ENCODE data around the gene NCBP3.
"Not testable (repeated sequence)": the region's sequence is repeated elsewhere in the genome, so short reads cannot be mapped to it uniquely, and the experiment has no call there.

NCBP3 gene

GRCh38 chr17:3880983-3881382 lies 34.9 kb upstream of the NCBP3 start:
- no peak for DNase-seq

- no peak for DNase-seq
Measured at GRCh38 chr17:3879591-3880417, 33.8 kb upstream of the NCBP3 start.

DNA sequence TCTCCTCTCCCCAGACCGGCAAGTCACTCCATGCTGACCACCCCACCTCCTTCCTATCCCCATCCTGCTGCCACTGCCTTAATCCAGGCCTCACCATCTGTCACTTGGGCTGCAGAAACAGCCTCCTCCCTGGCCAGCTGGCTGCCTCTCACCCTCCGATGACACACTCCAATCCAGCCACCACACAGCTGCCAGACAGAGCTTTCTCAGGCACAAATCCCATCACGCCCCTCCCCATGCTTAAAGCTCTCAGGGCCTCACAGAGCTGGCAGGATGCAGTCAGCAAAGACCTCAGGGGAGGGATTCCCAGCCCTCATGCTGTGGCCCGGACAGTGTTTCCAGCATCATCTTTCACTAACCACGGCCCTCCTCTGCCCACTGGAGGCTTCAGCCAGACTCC lies 33.1 kb upstream of the NCBP3 start:
- peak; percentile 77 for DNase-seq

GRCh38 chr17:3877220-3877619 lies 31.2 kb upstream of the NCBP3 start:
- no peak for DNase-seq

DNA sequence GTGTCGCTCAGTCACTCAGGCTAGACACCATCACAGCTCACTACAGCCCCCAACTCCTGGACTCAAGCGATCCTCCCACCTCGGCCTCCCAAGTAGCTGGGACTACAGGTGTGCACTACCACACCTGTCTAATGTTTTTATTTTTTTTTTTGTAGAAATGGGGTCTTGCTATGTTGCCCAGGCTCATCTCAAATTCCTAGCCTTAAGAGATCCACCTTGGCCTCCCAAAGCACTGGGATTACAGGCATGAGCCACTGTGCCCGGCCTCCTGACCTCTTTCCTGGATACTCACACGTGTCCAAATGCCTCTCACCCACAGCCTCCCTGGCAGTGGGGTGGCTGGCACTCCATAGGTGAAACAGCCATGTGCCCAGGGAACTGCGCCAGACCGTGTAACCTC lies 29.3 kb upstream of the NCBP3 start:
- no peak for DNase-seq

DNA sequence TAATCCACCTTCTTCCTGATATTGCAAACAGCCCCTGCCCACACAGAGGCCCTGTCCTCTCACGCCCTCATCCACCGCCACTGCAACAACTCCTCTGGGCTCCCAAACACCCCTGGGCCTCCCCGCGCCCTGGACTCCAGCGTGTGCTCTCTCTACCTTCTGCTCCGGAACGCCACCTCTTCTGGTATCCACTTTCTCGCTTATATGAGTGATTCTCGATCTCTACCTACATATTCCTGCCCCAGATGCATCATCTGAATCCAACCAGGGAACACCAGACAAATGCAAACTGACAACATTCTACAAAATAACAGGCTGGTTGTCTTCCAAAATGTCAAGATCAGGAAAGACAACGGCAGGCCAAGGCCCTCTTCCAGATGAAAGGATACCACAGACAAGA lies 27.8 kb upstream of the NCBP3 start:
- no peak for DNase-seq

DNA sequence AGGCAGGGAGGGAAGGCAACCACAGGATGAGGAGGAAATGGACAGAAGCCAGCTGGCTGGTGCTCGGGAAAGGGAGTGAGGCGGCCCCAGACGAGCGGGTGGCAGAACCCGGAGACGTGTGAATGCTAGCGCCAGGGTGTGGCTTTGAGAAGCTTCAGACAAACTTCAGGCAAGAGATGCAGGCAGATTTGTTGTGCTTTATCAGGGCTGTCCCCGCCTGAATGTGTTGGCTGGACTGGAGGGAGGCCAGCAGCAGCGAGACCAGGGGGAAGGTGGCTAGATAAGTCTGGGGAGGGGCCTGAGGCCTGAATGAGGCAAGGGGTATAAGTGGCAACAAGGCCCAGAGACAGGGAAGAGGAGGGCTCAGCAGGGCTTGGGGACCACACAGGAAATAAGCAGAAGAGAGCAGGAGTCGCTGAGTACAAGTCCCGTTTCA lies 24.8 kb upstream of the NCBP3 start:
- DNase-seq: no peak

- DNase-seq: no peak
Measured at GRCh38 chr17:3867606-3868005, 21.6 kb upstream of the NCBP3 start.

- no peak for DNase-seq
Measured at GRCh38 chr17:3867106-3867505, 21.1 kb upstream of the NCBP3 start.

GRCh38 chr17:3866276-3866675 lies 20.2 kb upstream of the NCBP3 start:
- DNase-seq: no peak

- DNase-seq: no peak
Measured at GRCh38 chr17:3865176-3865575, 19.1 kb upstream of the NCBP3 start.

DNA sequence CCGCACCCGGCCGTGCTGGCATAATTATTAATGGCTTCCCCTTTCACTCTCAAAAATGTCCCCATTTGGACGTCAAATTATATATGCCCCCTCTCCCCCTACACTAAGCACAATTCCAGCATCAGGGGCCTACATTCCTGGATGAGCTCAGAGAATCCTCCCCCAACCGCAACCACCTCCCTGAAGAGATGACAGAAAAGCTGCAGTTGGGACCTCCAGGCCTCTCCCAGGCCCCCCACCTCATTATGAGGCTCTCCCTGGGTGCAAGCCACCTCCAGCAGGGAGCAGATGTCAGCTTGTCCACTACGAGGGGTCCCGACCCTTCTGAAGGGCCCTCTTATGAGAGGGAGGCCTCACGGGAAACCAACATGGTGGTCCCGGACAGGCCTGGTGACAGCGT lies 18.5 kb upstream of the NCBP3 start:
- no peak for DNase-seq

GRCh38 chr17:3861761-3862681 lies 16.0 kb upstream of the NCBP3 start:
- no peak for DNase-seq

- DNase-seq: no peak
Measured at GRCh38 chr17:3860939-3861700, 15.1 kb upstream of the NCBP3 start.

DNA sequence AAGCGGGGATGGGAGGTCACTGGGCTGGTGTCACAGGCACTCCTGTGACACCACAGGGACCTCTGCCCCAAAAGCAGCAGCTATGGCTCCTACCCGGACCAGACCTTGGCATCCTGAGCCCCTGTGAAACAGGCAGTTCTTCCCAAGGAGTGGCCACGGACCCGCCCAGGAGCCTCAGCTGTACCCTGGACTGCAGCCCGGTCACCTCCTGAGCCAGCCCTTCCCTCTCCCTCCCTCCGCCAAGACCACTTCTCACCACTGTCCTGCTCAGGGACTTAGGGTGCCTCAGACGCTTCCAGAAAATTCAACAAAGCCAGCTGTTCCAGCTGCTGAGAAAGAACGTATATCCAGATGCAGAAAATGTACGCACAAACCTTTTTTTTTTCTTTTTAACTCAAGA lies 13.9 kb upstream of the NCBP3 start:
- no peak for DNase-seq

GRCh38 chr17:3857261-3858105 lies 11.4 kb upstream of the NCBP3 start:
- no peak for DNase-seq

DNA sequence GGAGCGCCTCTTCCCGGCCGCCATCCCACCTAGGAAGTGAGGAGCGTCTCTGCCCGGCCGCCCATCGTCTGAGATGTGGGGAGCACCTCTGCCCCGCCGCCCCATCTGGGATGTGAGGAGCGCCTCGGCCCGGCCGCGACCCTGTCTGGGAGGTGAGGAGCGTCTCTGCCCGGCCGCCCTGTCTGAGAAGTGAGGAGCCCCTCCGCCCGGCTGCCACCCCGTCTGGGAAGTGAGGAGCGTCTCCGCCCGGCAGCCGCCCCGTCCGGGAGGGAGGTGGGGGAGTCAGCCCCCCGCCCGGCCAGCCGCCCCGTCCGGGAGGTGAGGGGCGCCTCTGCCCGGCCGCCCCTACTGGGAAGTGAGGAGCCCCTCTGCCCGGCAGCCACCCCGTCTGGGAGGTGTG lies 8.2 kb upstream of the NCBP3 start:
- DNase-seq: not testable (repeated sequence)

- DNase-seq: no peak
Measured at GRCh38 chr17:3852561-3852960, 6.5 kb upstream of the NCBP3 start.

GRCh38 chr17:3851461-3852100 lies 5.5 kb upstream of the NCBP3 start:
- DNase-seq: no peak

GRCh38 chr17:3848229-3848835 lies 2.3 kb upstream of the NCBP3 start:
- no peak for DNase-seq

GRCh38 chr17:3847165-3847670 lies 1.2 kb upstream of the NCBP3 start:
- no peak for DNase-seq

Measured in retina (tissue), 1 donor.